Tibial artery (tissue), 4 donors: ENCODE data around the gene SDC3.

Experiments
- DNase-seq, 2 donors: peaks; one replicate each; pipeline ENCODE4 v3.0.0-alpha.2; 2019
- H3K27ac ChIP-seq, 2 donors: fragments of 200-600 bp; sonication (generic) in 1 of 2; 1 replicate in 1 of 2; 2 replicates in 1 of 2; pipeline ENCODE4 v1.5.1; 2018 to 2019; ENCODE audit warnings: mild to moderate bottlenecking in 1 of 2
- H3K27me3 ChIP-seq, 2 donors: fragments of 200-600 bp; sonication (generic) in 1 of 2; one replicate each; pipeline versions ENCODE4 v1.5.1 to v1.6.0; 2016 to 2019
- H3K36me3 ChIP-seq, 3 donors: fragments of 200-600 bp; sonication (generic) in 2 of 3; one replicate each; pipeline ENCODE4 v1.5.1; 2016 to 2019; ENCODE audit warnings: mild to moderate bottlenecking in 2 of 3
- H3K4me1 ChIP-seq, 4 donors: fragments of 200-600 bp; sonication (generic) in 2 of 4; 1 replicate in 3 of 4; 2 replicates in 1 of 4; pipeline ENCODE4 v1.5.1; 2016 to 2019
- H3K4me3 ChIP-seq, 2 donors: fragments of 200-600 bp; sonication (generic) in 1 of 2; 1 replicate in 1 of 2; 2 replicates in 1 of 2; pipeline ENCODE4 v1.5.1; 2018 to 2019; ENCODE audit warnings: mild to moderate bottlenecking in 2 of 2
- H3K9me3 ChIP-seq, 3 donors: fragments of 200-600 bp; sonication (generic) in 1 of 3; one replicate each; pipeline ENCODE4 v1.5.1; 2016 to 2019
- CTCF ChIP-seq, 2 experiments: fragments of 200-600 bp in 1 of 2; fragments of 450-650 bp in 1 of 2; IDR thresholded peaks; one replicate each; pipeline ENCODE4 v1.5.1; 2017 to 2019; ENCODE audit warnings: antibody characterized with exemption in 2 of 2, mild to moderate bottlenecking in 1 of 2, moderate library complexity in 1 of 2
- intact Hi-C: fragments of 100-400 bp; cut with DNase I; formaldehyde crosslinking; loops from one replicate; pipeline ENCODE4 v1.15.0; 2023; ENCODE audit warnings: low total_unique reads

Gene SDC3

GRCh38 chr1:30927448-30927847 is 18.9 kb upstream of the SDC3 start:
- Histone ChIP-seq H3K9me3 (no peaks in the 10 kb centered on the region), H3K4me1 (peaks cover 0 to 7% (median 0%) of the 10 kb centered on the region in 4 donors), H3K27ac (no peak overlapping the region), H3K27me3 (peaks cover 0 to 6% of the 10 kb centered on the region in 2 donors), H3K36me3 (peaks cover 0 to 16% (median 4%) of the 10 kb centered on the region in 3 donors), H3K4me3 (no peak overlapping the region)
- intact Hi-C loops = no loop called here
- no peak for DNase-seq
- TF ChIP-seq CTCF (IDR thresholded peaks at IDR 0.05) = no peak

- no peak overlapping the region for H3K4me3 ChIP-seq
- no peak overlapping the region for H3K27ac ChIP-seq
- TF ChIP-seq CTCF (IDR thresholded peaks at IDR 0.05) = no peak
- no peak for DNase-seq
- H3K27me3 ChIP-seq = peaks cover 0 to 6% of the 10 kb centered on the region in 2 donors
- H3K9me3 ChIP-seq = no peaks in the 10 kb centered on the region
- no peaks in the 10 kb centered on the region for H3K36me3 ChIP-seq
- intact Hi-C loops = no loop called here
- H3K4me1 ChIP-seq = no peaks in the 10 kb centered on the region
Observed at GRCh38 chr1:30923597-30923996, 15.0 kb upstream of the SDC3 start.

GRCh38 chr1:30920827-30921226 is 12.3 kb upstream of the SDC3 start:
- TF ChIP-seq CTCF (IDR thresholded peaks at IDR 0.05) = no peak
- intact Hi-C loops = no loop called here
- Histone ChIP-seq H3K27me3 (peaks cover 0 to 6% of the 10 kb centered on the region in 2 donors), H3K4me3 (no peak overlapping the region), H3K4me1 (no peaks in the 10 kb centered on the region), H3K9me3 (no peaks in the 10 kb centered on the region), H3K36me3 (no peaks in the 10 kb centered on the region), H3K27ac (no peak overlapping the region)
- DNase-seq = no peak

- H3K27me3 ChIP-seq = no peaks in the 10 kb centered on the region
- no peak for DNase-seq
- no peaks in the 10 kb centered on the region for H3K4me1 ChIP-seq
- intact Hi-C loops = no loop called here
- no peak overlapping the region for H3K27ac ChIP-seq
- TF ChIP-seq CTCF (IDR thresholded peaks at IDR 0.05) = no peak
- H3K9me3 ChIP-seq = no peaks in the 10 kb centered on the region
- H3K36me3 ChIP-seq = no peaks in the 10 kb centered on the region
- no peak overlapping the region for H3K4me3 ChIP-seq
Observed at GRCh38 chr1:30919025-30919881, 10.7 kb upstream of the SDC3 start.

- H3K27ac ChIP-seq = no peak overlapping the region
- H3K4me3 ChIP-seq = no peak overlapping the region
- intact Hi-C loops = no loop called here
- H3K9me3 ChIP-seq = no peaks in the 10 kb centered on the region
- H3K4me1 ChIP-seq = no peaks in the 10 kb centered on the region
- TF ChIP-seq CTCF (IDR thresholded peaks at IDR 0.05) = no peak
- no peaks in the 10 kb centered on the region for H3K36me3 ChIP-seq
- DNase-seq = peak in 1 of 2 donors; percentile 59
- H3K27me3 ChIP-seq = no peaks in the 10 kb centered on the region
Observed at GRCh38 chr1:30916296-30916695, 7.7 kb upstream of the SDC3 start.
